OCI-LY3 (cell line): ENCODE measurements around the gene ANKMY2.

Experiments
- H2AFZ ChIP-seq: fragments of 200-600, 300-600 bp; shearing (Covaris generic); 2 replicates; pipeline ENCODE4 v1.6.0; 2014; ENCODE audit warnings: antibody characterized with exemption, low read depth, low read length
- H3K27ac ChIP-seq: fragments of 200-600, 300-600 bp; sonication (generic); 2 replicates; pipeline ENCODE4 v1.5.1; 2014; ENCODE audit warnings: mild to moderate bottlenecking, low read length, moderate library complexity, mixed read lengths
- H3K27me3 ChIP-seq: fragments of 200-600, 300-600 bp; sonication (generic); 2 replicates; pipeline ENCODE4 v1.6.1; 2014; ENCODE audit warnings: low read depth, low read length, mixed read lengths
- H3K36me3 ChIP-seq: fragments of 200-600, 300-600 bp; sonication (generic); replicated peaks from 2 replicates; pipeline ENCODE3; 2014; ENCODE audit warnings: low read depth, low read length, mixed read lengths
- H3K4me1 ChIP-seq: fragments of 300-600, 200-600 bp; sonication (generic); 2 replicates; pipeline ENCODE4 v1.6.1; 2014; ENCODE audit warnings: low read length, mixed read lengths
- H3K4me2 ChIP-seq: fragments of 200-600, 300-600 bp; sonication (generic); 2 replicates; pipeline ENCODE4 v1.6.1; 2014; ENCODE audit warnings: low read length, mixed read lengths
- H3K4me3 ChIP-seq: fragments of 300-600, 200-600 bp; sonication (generic); 2 replicates; pipeline ENCODE4 v1.5.1; 2014; ENCODE audit warnings: antibody characterized with exemption, mild to moderate bottlenecking, low read length, moderate library complexity
- H3K79me2 ChIP-seq: fragments of 300-600, 200-600 bp; shearing (Covaris generic); 2 replicates; pipeline ENCODE4 v1.6.1; 2014; ENCODE audit warnings: mild to moderate bottlenecking, low read length, mixed read lengths
- H3K9ac ChIP-seq: fragments of 300-600, 200-600 bp; shearing (Covaris generic); 2 replicates; pipeline ENCODE4 v1.6.0; 2014; ENCODE audit warnings: mild to moderate bottlenecking, low read length, moderate library complexity
- H3K9me3 ChIP-seq: fragments of 200-600, 300-600 bp; shearing (Covaris generic); 2 replicates; pipeline ENCODE4 v1.6.1; 2014; ENCODE audit warnings: low read length, mixed read lengths; ENCODE audit not compliant: insufficient read depth
- H4K20me1 ChIP-seq: fragments of 200-600, 300-600 bp; sonication (generic); 2 replicates; pipeline ENCODE4 v1.6.1; 2016; ENCODE audit warnings: low read length, mixed read lengths; ENCODE audit not compliant: insufficient read depth
- EZH2phosphoT487 ChIP-seq: fragments of 200-600 bp; shearing (Covaris generic); IDR thresholded peaks from 2 replicates; pipeline ENCODE4 v1.6.1; 2018; ENCODE audit warnings: antibody characterized with exemption, mixed run types, low read depth
- TF ChIP-seq, protein P1 (sequence below): fragments of 200-600, 300-600 bp; sonication (generic); IDR thresholded peaks from 2 replicates; pipeline ENCODE4 v1.5.1; 2014; ENCODE audit warnings: antibody characterized with exemption, low read length, low read depth

ANKMY2 gene

DNA sequence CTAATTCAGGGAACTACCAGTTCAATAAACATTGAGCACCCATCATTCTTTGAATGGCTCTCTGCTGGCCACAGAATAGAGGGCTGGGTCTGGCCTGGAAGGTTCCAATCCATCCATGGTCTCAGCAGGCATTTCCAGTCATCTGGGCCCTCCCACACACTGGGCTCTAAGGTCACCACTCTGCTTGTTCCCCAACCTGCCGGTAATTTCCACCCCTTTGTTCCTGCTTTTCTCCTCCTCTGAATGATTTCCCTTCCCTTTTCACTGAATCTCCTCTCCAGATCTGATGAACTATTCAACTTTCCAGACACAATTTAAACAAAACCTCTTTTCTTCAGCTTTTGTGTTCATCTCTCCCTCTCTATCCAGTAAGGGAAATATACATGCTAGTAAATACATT lies 3.0 kb upstream of the ANKMY2 start:
- Histone ChIP-seq H3K27ac (no peak overlapping the region), H3K4me1 (peaks cover 21% of the 10 kb centered on the region), H3K4me3 (0 out of 2 replicates have a peak overlapping the region, but pooled peaks have one; percentile 5), H3K36me3 (peaks cover 8% of the 10 kb centered on the region), H4K20me1 (peaks cover 67% of the 10 kb centered on the region), H3K27me3 (no peaks in the 10 kb centered on the region), H2AFZ (no peak overlapping the region), H3K4me2 (peak overlapping the region; percentile 90), H3K9me3 (no peaks in the 10 kb centered on the region), H3K9ac (no peak overlapping the region), H3K79me2 (peaks cover 76% of the 10 kb centered on the region)
- TF ChIP-seq EZH2phosphoT487 = no peak
- TF ChIP-seq, protein P1, sequence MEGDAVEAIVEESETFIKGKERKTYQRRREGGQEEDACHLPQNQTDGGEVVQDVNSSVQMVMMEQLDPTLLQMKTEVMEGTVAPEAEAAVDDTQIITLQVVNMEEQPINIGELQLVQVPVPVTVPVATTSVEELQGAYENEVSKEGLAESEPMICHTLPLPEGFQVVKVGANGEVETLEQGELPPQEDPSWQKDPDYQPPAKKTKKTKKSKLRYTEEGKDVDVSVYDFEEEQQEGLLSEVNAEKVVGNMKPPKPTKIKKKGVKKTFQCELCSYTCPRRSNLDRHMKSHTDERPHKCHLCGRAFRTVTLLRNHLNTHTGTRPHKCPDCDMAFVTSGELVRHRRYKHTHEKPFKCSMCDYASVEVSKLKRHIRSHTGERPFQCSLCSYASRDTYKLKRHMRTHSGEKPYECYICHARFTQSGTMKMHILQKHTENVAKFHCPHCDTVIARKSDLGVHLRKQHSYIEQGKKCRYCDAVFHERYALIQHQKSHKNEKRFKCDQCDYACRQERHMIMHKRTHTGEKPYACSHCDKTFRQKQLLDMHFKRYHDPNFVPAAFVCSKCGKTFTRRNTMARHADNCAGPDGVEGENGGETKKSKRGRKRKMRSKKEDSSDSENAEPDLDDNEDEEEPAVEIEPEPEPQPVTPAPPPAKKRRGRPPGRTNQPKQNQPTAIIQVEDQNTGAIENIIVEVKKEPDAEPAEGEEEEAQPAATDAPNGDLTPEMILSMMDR = no peak

- peaks cover 65% of the 10 kb centered on the region for H3K79me2 ChIP-seq
- peak overlapping the region; percentile 96 for H3K4me3 ChIP-seq
- no peak overlapping the region for H3K27ac ChIP-seq
- no peaks in the 10 kb centered on the region for H3K9me3 ChIP-seq
- H3K27me3 ChIP-seq = no peaks in the 10 kb centered on the region
- peak overlapping the region; percentile 84 for H3K9ac ChIP-seq
- peak overlapping the region; percentile 90 for H3K4me2 ChIP-seq
- peaks cover 57% of the 10 kb centered on the region for H4K20me1 ChIP-seq
- H3K4me1 ChIP-seq = peaks cover 21% of the 10 kb centered on the region
- no peak for TF ChIP-seq EZH2phosphoT487
- TF ChIP-seq, protein P1 = no peak
- no peak overlapping the region for H2AFZ ChIP-seq
- peaks cover 8% of the 10 kb centered on the region for H3K36me3 ChIP-seq
Measured at GRCh38 chr7:16647435-16647960, 1.9 kb upstream of the ANKMY2 start.

DNA sequence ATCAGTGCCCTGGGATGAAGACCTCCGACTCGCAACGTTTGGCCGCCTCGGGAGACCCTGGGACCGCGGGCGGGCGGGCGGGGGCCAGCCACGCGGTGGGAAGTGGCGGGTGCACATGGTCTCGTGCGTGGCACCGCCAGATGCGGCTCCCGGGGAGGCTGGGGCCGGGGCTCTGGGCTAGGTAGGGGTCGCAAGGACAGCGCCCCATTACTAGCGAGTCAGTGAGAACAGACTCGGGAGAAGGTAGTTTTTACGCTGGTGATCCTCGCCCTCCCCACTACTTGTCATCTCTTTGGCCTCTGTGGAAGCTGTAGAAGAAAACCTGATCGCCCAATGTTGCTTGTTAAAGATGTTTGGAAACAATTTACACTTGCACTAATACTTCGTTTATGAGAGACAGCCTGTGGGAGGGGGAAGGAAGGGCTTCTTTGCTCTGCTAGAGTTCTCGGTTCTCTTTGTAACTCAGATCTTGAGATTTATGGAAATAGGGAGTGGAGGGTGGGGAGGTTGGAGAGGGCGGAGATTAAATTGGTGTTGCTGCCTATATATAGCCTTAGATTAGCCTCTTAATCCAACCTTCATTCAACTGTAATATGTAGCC lies 1.0 kb upstream of the ANKMY2 start:
- Histone ChIP-seq H3K27me3 (no peaks in the 10 kb centered on the region), H3K9me3 (no peaks in the 10 kb centered on the region), H3K36me3 (peaks cover 8% of the 10 kb centered on the region), H4K20me1 (peaks cover 47% of the 10 kb centered on the region), H3K4me1 (peaks cover 27% of the 10 kb centered on the region), H3K79me2 (peaks cover 56% of the 10 kb centered on the region), H3K9ac (peak overlapping the region; percentile 84), H2AFZ (no peak overlapping the region), H3K27ac (peak overlapping the region; percentile 68), H3K4me2 (peak overlapping the region; percentile 90), H3K4me3 (peak overlapping the region; percentile 96)
- TF ChIP-seq, protein P1 = no peak
- TF ChIP-seq EZH2phosphoT487 = no peak

- H2AFZ ChIP-seq = peak overlapping the region; percentile 77
- peak overlapping the region; percentile 96 for H3K4me3 ChIP-seq
- peaks cover 31% of the 10 kb centered on the region for H4K20me1 ChIP-seq
- H3K9me3 ChIP-seq = no peaks in the 10 kb centered on the region
- H3K9ac ChIP-seq = peak overlapping the region; percentile 89
- no peak for TF ChIP-seq EZH2phosphoT487
- TF ChIP-seq, protein P1 = no peak
- peaks cover 40% of the 10 kb centered on the region for H3K79me2 ChIP-seq
- H3K27me3 ChIP-seq = no peaks in the 10 kb centered on the region
- H3K4me1 ChIP-seq = peaks cover 27% of the 10 kb centered on the region
- H3K27ac ChIP-seq = peak overlapping the region; percentile 31
- peak overlapping the region; percentile 77 for H3K4me2 ChIP-seq
- peaks cover 7% of the 10 kb centered on the region for H3K36me3 ChIP-seq
Measured at GRCh38 chr7:16644636-16645592, 640 bp downstream of the ANKMY2 start.
